Right atrium auricular region (tissue), 2 donors: ENCODE measurements around the gene TMEM86A. TPM values are rescaled to one million over a fixed set of nuclear protein-coding genes. Genes with fewer than 3 reads are reported as not detected.

Experiments
- DNase-seq: peaks from one replicate; pipeline ENCODE4 v3.0.0-alpha.2; 2019; ENCODE audit warnings: low spot score
- H3K27ac ChIP-seq, 2 donors: fragments of 200-600 bp; sonication (generic); 1 replicate in 1 of 2; 2 replicates in 1 of 2; pipeline ENCODE4 v1.5.1; 2016 to 2019
- H3K27me3 ChIP-seq, 2 donors: fragments of 200-600 bp; sonication (generic); one replicate each; pipeline versions ENCODE4 v1.5.1 to v1.6.0; 2017 to 2019
- H3K36me3 ChIP-seq: fragments of 200-600 bp; sonication (generic); one replicate; pipeline ENCODE4 v1.5.1; 2016
- H3K4me1 ChIP-seq, 2 donors: fragments of 200-600 bp; sonication (generic); one replicate each; pipeline versions ENCODE4 v1.5.1 to v1.6.0; 2017 to 2019
- H3K4me3 ChIP-seq, 2 donors: fragments of 200-600 bp; sonication (generic); 1 replicate in 1 of 2; 2 replicates in 1 of 2; pipeline ENCODE4 v1.5.1; 2017 to 2019; ENCODE audit warnings: mild to moderate bottlenecking in 1 of 2, moderate library complexity in 1 of 2
- H3K9me3 ChIP-seq, 2 donors: fragments of 200-600 bp; sonication (generic); one replicate each; pipeline ENCODE4 v1.5.1; 2019
- CTCF ChIP-seq, 2 donors: fragments of 200-600 bp; sonication (generic); IDR thresholded peaks; one replicate each; pipeline ENCODE4 v1.5.1; 2019; ENCODE audit warnings: antibody characterized with exemption in 2 of 2
- total RNA-seq, 2 donors: library from RNA; depleted of rRNA; stranded (reverse); fragments of >200 nt; gene quantifications; one replicate each; pipeline ENCODE4 v1.1.0, GENCODE V29; 2016

Gene TMEM86A
- total RNA-seq, 2 donors from 2014 or later: 2.6 to 4.6 TPM

- no peak for TF ChIP-seq CTCF (IDR thresholded peaks at IDR 0.05)
- H3K36me3 ChIP-seq: no peaks in the 10 kb centered on the region
- no peaks in the 10 kb centered on the region for H3K27me3 ChIP-seq
- no peak overlapping the region for H3K4me3 ChIP-seq
- H3K27ac ChIP-seq: no peak overlapping the region
- DNase-seq: no peak
- no peaks in the 10 kb centered on the region for H3K9me3 ChIP-seq
- no peaks in the 10 kb centered on the region for H3K4me1 ChIP-seq
Observed at GRCh38 chr11:18737642-18738041, 39.1 kb downstream of the TMEM86A start.

GRCh38 chr11:18739685-18740084, 41.1 kb downstream of the TMEM86A start:
- Histone ChIP-seq H3K27me3 (no peaks in the 10 kb centered on the region), H3K27ac (no peak overlapping the region), H3K36me3 (no peaks in the 10 kb centered on the region), H3K9me3 (no peaks in the 10 kb centered on the region), H3K4me1 (no peaks in the 10 kb centered on the region), H3K4me3 (no peak overlapping the region)
- no peak for DNase-seq
- no peak for TF ChIP-seq CTCF (IDR thresholded peaks at IDR 0.05)

GRCh38 chr11:18741783-18742182, 43.2 kb downstream of the TMEM86A start:
- no peak overlapping the region for H3K4me3 ChIP-seq
- no peaks in the 10 kb centered on the region for H3K9me3 ChIP-seq
- no peaks in the 10 kb centered on the region for H3K36me3 ChIP-seq
- H3K27me3 ChIP-seq: no peaks in the 10 kb centered on the region
- H3K27ac ChIP-seq: no peak overlapping the region
- no peak for TF ChIP-seq CTCF (IDR thresholded peaks at IDR 0.05)
- DNase-seq: no peak
- H3K4me1 ChIP-seq: no peaks in the 10 kb centered on the region

GRCh38 chr11:18743365-18743764, 44.8 kb downstream of the TMEM86A start:
- Histone ChIP-seq H3K27me3 (no peaks in the 10 kb centered on the region), H3K9me3 (no peaks in the 10 kb centered on the region), H3K36me3 (no peaks in the 10 kb centered on the region), H3K27ac (no peak overlapping the region), H3K4me3 (no peak overlapping the region), H3K4me1 (no peaks in the 10 kb centered on the region)
- no peak for DNase-seq
- no peak for TF ChIP-seq CTCF (IDR thresholded peaks at IDR 0.05)

GRCh38 chr11:18743900-18744514, 45.4 kb downstream of the TMEM86A start:
- no peak for TF ChIP-seq CTCF (IDR thresholded peaks at IDR 0.05)
- DNase-seq: no peak

GRCh38 chr11:18745251-18745650, 46.7 kb downstream of the TMEM86A start:
- Histone ChIP-seq H3K9me3 (no peaks in the 10 kb centered on the region), H3K27ac (no peak overlapping the region), H3K4me3 (no peak overlapping the region), H3K27me3 (no peaks in the 10 kb centered on the region), H3K4me1 (no peaks in the 10 kb centered on the region), H3K36me3 (no peaks in the 10 kb centered on the region)
- no peak for DNase-seq
- no peak for TF ChIP-seq CTCF (IDR thresholded peaks at IDR 0.05)

More at GRCh38 chr11:18743900-18744514, 45.4 kb downstream of the TMEM86A start:
- Histone ChIP-seq H3K27ac (no peak overlapping the region), H3K4me3 (no peak overlapping the region), H3K4me1 (no peaks in the 10 kb centered on the region), H3K27me3 (no peaks in the 10 kb centered on the region), H3K36me3 (no peaks in the 10 kb centered on the region), H3K9me3 (no peaks in the 10 kb centered on the region)
